GM19240 (cell line): ENCODE data around the gene SLC24A3.
A peak's percentile ranks its signal among the peaks of the same experiment; 100 is the strongest.

ENCODE experiments used
- DNase-seq: peaks from one replicate; pipeline ENCODE4 v3.0.0; 2011; ENCODE audit warnings: low spot score; ENCODE audit not compliant: insufficient read length

SLC24A3 gene

DNA sequence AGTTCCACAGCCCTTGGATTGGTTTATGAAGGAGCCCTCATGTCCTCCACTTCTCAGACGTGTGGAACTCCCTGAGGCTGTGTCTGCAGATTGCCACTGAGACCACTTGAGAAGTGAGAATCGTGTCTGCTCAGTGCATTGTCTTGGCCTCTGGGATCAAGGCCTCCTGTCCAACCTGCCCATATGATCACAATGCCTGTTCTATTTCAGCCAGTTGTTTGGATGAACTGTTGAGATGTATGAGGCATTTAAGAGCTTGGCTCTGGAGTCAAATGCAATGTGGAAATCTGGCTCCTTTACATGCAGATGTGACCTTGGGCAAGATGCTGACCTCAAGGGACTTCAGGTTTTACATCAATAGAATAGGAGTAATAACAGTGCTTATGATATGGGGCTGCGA is 125.9 kb downstream of the SLC24A3 start:
- no peak for DNase-seq

DNA sequence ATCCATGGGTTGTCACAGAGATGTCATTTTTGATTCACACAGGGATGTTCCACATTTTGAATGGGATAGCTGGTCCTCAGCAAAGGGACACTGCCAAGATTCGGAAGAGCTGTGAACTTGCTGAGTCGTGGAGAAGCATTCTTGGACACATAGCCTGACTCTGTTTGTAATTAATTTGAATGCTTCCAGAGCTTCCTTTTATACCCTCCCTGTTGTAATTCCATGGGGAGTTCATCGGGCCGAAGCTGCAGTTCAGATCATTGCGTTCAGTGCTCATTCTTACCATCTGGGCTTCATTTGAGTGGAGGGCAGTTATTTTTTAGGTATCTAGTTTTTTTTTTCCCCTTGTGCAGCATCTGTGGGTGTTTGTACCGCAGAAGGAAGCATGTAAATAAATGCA is 126.5 kb downstream of the SLC24A3 start:
- no peak for DNase-seq

DNA sequence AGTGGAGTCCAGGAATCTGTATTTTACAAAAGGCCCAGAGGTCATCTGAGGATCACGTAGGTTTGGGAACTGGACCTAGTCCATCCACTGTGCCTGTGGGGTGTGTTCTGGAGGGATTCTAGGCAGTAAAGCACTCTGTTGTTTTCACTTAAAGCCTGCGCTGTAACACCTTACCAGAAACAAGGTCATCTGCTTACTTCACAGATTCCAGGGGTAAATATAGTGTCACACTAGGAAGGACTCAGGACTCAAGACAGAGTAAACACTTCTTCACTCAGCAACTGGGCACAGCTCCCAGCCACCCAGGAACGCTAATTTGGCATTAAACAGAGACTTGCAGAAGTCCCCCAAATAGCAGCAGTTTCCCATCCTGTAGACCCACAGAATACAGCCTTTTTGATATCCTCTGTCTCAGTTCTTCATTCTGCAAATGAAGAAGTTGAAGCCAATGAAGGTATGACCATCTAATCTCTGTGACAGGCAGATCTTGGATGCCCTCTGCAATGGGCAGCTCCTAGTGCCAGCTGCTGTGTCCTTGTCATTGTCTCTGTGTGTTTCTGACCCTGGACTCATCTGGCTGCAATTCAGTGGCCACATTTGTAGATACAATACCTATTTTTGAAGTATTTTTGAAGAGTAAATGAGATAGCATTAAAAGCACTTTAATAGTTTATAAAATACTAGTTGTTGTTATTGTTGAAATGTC is 129.1 kb downstream of the SLC24A3 start:
- DNase-seq: no peak

DNA sequence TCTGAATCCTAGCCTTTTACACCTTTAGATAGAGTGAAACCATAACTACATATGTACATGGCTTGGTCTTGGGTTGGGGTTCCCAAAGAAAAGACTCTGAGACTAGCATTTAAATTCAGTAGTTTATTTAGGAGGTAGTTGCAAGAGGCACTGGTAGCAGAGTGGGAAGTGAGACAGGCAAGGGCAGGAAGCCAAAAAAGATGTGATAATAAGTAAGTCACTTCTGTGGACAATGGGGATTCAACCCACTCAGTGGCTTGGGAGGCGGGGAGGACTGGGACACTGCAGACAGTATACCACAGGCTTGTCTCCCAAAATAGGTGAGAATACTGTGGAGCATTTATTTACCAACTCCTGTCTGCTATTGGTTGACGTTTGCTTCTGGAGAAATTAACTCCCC is 131.9 kb downstream of the SLC24A3 start:
- DNase-seq: no peak

DNA sequence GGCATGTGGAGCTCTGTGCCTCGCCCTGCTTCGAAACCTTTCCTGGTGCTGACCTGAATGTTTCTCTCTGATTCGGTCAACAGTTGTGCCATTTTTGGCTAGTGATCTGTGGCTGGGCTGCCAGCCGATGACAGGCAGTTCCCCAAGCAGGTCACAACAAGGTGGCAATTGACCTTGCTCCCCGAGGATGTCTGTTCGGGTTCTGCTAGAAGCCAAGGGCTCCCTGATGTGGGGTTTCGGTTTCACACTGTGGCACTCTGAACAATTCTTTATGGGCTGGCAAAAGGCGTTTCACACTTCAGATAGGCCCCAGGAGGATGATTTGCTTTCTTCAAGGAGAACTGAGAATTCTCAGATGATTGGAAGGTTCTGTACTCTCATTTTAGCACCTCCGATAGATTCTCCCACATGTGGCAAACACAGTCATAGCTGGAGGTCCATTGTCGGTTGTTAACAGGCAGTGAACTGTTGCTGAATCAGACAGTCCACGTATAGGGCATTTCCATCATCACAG is 135.6 kb downstream of the SLC24A3 start:
- peak; percentile 18 for DNase-seq

DNA sequence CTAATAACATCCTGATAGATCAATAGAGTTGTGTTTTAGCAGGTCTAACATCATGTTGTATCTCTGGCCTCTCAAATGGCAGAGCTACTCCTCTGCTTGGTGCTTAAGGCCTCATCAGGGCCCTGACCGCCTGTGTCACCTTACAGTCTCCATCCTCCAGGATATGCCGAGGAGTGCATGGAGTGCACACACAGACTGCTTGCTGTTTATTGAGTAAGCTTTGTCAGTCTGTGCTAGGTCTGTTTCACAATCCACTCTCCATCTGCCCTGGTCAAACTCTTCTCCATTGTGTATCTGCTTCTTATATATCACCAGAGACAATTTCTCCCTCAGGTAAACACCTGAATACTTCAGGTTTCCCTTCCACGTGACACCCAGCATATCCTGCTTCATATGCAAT is 136.1 kb downstream of the SLC24A3 start:
- no peak for DNase-seq

DNA sequence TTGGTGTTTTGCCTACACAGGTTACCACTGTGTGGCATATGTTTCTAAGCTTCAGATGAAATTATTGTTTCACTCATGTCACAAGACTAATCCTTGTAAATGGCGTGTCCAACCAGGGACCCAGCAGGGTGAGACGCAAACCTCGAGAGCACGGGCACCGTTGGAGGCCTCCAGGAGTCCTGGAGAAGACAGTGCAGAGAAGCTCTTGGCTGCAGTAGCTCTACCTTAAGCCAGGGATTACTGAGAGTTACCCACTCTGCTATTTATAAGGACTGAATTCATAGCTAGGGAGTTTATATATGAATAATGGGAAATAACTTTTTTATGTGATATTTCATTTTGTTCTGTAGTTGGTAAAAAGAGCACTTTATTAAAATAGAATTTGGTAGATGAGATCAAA is 137.4 kb downstream of the SLC24A3 start:
- no peak for DNase-seq

DNA sequence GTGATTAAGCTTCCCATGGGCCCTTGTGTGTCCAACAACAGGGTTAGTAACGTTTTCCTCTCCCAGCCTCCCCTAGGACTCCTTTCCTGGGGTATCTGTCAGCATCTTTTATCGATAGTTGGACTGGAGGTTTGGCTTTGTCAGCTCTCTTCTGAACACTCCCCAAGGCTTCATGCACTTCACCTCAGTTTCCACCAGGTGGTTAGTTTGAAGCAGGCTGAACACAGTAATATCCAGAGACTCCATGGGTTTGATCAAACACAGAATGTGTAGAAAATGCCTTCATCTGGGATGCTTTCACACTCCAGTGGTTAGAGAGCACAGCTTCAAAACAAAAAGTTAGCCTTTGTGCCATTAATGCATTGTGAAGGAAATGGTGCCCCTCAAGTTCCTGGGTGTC is 139.1 kb downstream of the SLC24A3 start:
- no peak for DNase-seq

DNA sequence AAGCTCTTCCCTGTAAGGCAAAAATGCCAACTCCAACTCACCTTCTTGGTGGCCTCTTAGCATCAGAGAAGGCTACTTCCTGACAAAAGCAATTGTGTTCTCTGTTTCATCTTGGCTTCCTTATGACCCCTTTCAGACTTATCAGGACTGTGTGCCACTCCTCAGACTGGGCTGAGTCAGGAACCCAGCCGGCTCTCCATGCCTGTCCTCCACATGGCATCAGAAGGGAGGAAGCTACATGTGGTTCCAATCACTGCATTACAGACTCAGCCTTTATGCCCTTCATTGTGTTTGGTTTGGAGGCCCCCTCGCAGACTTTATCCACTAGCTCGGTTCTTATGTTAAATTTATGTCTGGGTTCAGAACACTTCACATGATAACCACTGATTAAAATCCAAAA is 142.5 kb downstream of the SLC24A3 start:
- no peak for DNase-seq

DNA sequence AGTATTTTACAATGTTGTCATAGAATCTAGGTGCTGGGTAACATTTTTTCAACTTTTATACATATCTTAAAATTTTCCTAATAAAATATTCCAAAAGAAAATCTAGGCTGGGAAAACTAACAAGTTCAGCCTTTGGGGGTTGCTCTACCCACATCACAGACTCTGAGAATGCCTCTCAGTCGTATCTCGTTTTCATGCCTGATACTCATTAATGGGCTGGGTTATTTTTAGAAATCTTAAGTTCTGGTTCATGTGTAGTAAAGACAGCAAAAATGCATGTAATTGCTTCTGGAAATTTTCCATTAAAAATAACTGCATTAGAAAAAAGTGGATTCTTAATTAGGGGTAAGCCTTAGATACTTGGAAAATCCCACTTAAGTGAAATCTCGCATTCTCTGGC is 149.3 kb downstream of the SLC24A3 start:
- no peak for DNase-seq

DNA sequence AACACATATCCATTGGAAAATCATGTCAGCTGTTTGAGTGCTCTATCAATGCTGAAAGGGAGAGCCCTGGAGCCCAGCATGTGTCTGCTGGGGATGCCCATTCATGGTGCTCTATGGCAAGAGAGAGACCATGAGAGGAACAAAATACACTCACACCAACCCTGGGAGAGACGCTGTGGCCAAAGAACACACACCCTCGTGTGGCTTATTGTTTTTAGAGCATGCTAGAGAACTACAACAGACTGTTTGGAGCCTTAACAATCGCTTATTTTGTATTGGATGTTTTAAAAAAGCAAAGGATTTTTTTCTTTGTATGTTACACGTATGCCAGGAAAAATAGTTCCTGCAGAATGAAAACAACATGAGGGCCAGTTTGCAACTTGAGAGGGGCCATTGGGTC is 151.0 kb downstream of the SLC24A3 start:
- no peak for DNase-seq

DNA sequence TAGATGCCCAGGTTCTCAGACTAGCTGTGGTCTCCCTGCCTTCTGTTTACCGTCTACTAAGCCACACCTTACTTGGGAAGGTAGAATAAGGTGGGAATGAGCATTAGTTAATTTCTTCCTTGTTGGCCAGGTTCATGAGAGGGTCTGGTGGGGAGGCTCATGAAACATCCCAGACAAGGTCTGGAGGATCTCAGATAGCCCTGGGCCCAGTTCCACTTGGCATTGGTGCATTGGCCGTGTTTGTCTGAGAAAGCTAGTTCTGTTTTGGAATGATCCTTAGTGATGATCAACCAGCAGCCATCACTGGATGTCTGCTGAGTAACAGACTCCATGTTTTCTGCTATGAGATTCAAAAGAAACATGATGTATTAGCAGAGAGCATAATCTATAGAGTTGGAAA is 155.1 kb downstream of the SLC24A3 start:
- DNase-seq: no peak

DNA sequence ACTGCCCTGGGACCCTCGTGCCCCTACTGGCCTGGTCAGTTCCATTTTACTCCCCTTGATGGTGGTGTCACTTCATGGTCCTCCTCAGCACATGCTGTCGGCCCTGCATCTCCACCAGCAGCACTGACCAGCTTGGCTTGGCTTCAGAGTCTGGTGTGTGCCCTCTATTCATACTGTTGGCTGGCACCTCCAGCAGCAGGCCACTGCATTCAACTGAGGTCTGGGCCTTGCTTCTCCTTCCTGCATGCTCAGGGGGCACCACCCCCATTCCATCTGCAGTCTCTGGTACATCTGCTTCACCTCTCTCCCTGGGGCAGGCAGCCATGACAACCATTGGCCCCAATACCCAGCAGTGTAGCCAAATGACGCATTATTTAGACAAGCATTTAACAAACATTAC is 155.9 kb downstream of the SLC24A3 start:
- DNase-seq: no peak

DNA sequence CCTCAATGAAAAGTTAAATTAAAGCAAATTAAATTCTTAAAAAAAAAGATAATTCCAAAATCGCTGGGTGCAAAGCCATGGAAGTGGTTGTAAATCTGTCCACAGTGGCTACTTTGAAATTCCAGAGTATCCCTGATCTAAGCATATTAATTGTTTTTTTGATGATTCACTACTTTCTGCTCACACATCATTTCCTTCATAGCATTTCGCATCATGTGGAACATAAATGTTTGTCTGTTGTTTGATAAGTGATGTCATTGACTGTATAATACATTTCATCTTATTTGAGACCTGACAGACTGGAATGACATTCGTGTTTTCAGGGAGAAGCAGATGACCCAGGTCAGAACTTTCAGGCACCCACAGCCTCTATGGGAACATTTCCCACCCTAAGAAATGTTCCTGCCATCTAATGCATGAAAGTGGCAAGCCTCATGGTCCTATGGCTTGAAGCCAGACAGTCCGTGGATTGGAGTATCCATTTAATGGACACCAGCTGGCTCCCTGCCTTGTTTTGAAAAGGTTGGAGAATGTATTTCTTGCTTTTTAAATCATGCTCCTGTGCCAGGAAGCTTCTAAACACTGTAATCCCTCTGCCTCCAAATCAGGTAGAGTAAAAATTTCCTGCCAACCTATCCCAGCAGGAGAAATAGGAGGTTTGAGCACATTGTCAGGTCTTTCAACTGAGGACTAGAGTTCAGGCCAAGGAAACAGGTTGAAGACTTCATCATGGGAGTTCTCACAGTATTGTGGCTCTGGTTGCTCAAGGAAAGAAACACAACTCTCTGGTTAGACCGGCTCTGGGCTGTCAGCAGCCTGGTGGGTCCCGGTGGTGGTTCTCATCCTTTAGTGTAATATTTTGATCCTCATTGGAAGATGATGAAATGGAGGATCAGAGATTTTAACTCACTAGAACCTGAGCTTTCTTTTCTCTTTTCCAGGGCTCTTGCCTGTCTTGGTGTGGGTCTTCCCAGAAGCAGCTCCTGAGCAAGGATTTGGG is 157.9 kb downstream of the SLC24A3 start:
- no peak for DNase-seq

DNA sequence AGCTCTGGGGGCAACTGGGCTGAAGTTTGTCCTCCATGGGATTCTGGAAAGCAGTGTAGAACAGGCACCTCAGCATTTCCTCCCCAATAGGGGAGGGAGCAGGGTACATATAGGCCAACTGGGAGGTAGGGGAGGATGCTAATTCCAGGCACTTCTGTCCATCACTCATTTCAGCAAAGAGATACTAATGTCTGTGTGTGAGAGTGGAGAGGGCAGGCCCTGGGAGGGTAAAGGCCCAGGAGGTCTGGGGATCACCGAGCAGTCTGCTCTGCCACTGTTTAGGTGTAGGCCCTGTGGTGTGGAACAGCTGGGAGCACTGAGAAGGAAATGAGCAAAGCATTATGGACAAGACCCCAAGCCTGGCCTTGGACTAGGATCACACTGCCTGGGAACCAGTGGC is 158.7 kb downstream of the SLC24A3 start:
- no peak for DNase-seq

DNA sequence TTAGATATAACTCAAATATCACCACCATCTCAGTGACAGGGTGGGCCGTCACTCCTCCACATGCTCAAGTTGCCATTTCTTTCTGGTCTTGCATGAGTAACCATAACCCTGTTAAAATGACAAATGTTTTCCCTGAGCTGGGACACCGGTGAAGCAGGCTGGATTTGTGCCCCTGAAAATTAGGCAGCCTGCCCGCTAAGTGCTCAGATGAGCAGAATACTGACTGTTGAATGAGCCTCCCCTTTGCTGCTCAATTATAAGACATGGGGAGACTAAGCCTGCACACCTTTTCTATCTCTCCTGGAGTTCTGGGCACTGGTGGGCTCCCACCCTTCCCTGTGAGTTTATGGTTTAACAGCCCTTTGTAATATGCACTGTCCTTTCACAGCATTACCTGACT is 161.8 kb downstream of the SLC24A3 start:
- DNase-seq: no peak

DNA sequence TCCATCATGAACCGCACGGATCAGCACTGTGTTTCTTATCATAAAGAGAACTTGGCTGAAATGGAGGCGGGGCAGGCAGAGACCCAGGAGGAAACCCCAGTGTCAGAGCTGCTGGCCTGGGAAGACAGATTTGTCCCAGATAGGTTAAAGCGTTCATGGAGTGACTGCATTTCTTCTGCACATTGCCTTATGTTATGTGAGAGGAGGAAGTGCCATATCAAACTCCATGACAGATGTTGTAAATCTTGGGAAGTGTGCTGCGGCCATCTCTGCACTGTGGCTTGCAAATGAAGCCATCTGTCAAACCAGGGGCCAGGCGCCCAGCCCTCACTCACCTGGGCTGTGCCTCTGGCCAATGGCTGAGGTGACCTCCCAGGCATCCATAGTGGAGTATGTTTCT is 163.0 kb downstream of the SLC24A3 start:
- DNase-seq: no peak

DNA sequence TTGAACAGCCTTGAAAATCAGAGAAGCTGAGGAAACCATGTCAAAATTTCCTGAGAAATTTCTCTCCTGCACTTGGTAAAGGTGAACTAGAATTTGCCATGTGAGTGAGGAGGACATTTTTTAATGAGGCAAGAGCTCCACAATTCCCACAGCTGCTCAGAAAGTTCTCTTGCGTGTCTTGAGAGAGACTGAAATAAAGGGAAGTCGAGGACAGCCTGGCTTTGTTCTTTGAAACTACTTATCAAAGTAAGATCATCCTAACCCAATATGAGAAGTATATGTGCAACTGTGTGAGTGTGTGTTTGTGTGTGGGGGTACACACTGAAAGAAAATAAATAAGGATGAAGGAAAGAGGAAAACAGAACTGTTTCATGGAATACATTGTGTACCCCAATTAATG is 163.4 kb downstream of the SLC24A3 start:
- no peak for DNase-seq

DNA sequence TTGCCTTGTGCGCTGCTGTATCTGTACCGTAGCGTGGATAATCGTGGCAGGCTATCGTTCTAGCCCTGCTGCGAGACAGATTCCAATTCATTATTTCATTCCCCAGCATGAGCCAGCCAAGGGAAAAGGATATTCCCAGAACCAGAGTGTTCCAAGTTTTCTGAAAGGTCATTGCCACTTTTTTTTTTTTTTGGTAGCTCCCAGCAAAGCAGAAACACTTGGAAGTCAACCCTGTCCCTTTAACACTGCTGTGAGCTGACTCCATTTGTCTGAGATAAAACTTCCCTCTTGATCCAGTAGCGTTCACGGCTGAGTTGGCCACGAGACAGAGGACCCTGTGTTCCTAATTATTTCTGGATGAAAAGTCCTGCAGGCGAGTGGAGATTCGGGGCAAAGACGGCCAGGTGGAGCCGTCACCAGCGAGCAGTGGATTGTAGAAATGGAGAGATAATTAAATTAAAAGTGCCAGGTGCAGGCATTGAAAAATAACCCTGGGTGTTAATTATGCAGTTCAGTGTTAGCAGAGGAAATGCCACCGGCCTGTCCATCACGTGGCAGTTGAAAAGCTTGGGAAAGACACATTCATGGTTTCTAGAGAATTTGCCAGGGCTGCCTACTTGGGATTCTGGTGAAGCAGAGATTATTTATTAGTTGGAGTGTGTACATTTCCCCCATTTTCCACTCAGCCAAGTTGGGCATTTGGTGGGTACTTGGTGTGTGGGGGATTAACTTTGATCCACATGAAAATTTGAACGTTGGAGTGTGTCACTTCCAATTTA is 164.2 kb downstream of the SLC24A3 start:
- no peak for DNase-seq

DNA sequence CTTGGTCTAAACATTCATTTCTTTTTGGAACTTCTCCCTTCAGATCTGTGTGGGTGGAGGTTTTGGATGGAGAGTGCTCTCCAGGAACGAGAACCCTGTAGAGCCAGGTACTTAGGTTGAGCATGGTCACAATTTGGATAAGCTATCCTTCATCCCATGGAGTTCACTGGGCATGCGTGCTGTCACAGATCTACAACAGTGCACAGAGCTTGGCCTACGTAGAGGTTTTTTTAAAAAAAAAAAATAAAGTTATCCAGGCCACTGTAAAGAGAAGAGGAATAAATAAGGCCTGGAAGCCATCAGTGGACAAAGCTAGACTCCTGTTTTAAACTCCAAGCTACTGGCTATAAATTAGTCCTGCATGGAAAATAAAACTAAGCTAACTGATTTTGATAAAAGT is 165.6 kb downstream of the SLC24A3 start:
- no peak for DNase-seq

DNA sequence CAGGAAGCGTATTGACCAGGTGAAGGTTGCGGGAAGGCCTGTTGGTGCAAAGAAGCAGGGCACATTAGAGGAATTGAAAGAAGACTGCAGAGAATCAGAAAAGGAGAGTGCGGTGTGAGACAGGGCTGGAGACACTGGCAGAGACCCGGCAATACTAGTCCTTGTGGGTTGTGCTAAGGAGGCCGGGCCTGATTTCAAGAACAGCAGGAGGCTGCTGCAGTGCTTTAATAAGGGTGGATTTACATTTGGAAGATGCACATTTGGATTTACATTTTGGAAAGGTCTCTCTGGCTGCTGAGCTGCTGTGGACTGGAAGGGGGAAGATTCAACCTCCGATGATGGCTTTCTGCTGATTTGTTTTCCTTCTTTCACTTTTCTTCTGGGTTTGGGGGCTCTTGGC is 167.8 kb downstream of the SLC24A3 start:
- DNase-seq: no peak

DNA sequence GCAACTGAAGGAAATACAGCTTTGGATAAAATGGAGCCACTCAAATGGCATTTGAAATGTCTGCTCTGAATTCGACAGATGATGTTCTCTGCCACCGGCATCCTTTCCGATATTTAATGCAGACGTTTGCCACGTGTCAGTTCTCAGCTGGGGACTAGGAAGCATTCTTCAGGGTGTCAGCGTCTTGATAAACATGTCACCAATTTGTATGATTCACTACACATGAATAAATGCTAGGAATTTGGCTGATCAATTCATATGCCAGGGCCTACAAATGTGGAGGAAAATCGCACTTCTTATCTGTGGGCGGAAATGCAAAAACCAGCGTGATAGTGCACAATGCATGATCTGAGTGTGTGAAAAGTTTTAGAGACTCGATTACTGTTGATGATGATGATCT is 169.5 kb downstream of the SLC24A3 start:
- no peak for DNase-seq
